Measurements from ENCODE around the gene BCR. TPM values are rescaled to one million over a fixed set of nuclear protein-coding genes. Genes with fewer than 3 reads are reported as not detected.

Gene BCR
- total RNA-seq, 1 donor from 2014 or later, result 78.3 TPM

- intact Hi-C loops (cut with DNase I), result no loop called here
- ATAC-seq (no peak), DNase-seq (no peak)
- Histone ChIP-seq H3K4me3 (no peak overlapping the region), H3K36me3 (no peaks in the 10 kb centered on the region), H3K27ac (peak overlapping the region; percentile 24), H3K9me3 (no peaks in the 10 kb centered on the region), H3K4me1 (peaks cover 6% of the 10 kb centered on the region), H3K27me3 (no peaks in the 10 kb centered on the region)
- no peak for TF ChIP-seq CTCF (IDR thresholded peaks at IDR 0.05)
Observed at GRCh38 chr22:23137468-23137867, 42.8 kb upstream of the BCR start.

GRCh38 chr22:23137905-23138561 lies 42.3 kb upstream of the BCR start:
- DNase-seq (no peak), ATAC-seq (peak; percentile 10)
- no peak for TF ChIP-seq CTCF (IDR thresholded peaks at IDR 0.05)
- Histone ChIP-seq H3K27ac (peak overlapping the region; percentile 56), H3K4me3 (no peak overlapping the region), H3K4me1 (peaks cover 9% of the 10 kb centered on the region), H3K36me3 (no peaks in the 10 kb centered on the region), H3K9me3 (no peaks in the 10 kb centered on the region), H3K27me3 (no peaks in the 10 kb centered on the region)
- intact Hi-C loops (cut with DNase I), result no loop called here

GRCh38 chr22:23138584-23139435 lies 41.5 kb upstream of the BCR start:
- ATAC-seq (no peak), DNase-seq (no peak)
- Histone ChIP-seq H3K36me3 (no peaks in the 10 kb centered on the region), H3K4me3 (no peak overlapping the region), H3K4me1 (peaks cover 9% of the 10 kb centered on the region), H3K27me3 (no peaks in the 10 kb centered on the region), H3K27ac (peak overlapping the region; percentile 56), H3K9me3 (no peaks in the 10 kb centered on the region)
- intact Hi-C loops (cut with DNase I), result no loop called here
- no peak for TF ChIP-seq CTCF (IDR thresholded peaks at IDR 0.05)

GRCh38 chr22:23140385-23140784 lies 39.9 kb upstream of the BCR start:
- DNase-seq, result no peak
- H3K36me3 ChIP-seq, result no peaks in the 10 kb centered on the region
- H3K9me3 ChIP-seq, result no peaks in the 10 kb centered on the region
- H3K4me3 ChIP-seq, result no peak overlapping the region
- no peak for TF ChIP-seq CTCF (IDR thresholded peaks at IDR 0.05)
- no peak overlapping the region for H3K27ac ChIP-seq
- intact Hi-C loops (cut with DNase I), result no loop called here
- ATAC-seq, result no peak
- H3K27me3 ChIP-seq, result no peaks in the 10 kb centered on the region
- H3K4me1 ChIP-seq, result peaks cover 17% of the 10 kb centered on the region

- DNase-seq (no peak), ATAC-seq (no peak)
- H3K4me3 ChIP-seq, result peak overlapping the region; percentile 37
- peaks cover 27% of the 10 kb centered on the region for H3K4me1 ChIP-seq
- H3K27me3 ChIP-seq, result no peaks in the 10 kb centered on the region
- H3K36me3 ChIP-seq, result no peaks in the 10 kb centered on the region
- no peaks in the 10 kb centered on the region for H3K9me3 ChIP-seq
- TF ChIP-seq CTCF (IDR thresholded peaks at IDR 0.05), result no peak
- intact Hi-C loops (cut with DNase I), result no loop called here
- H3K27ac ChIP-seq, result peak overlapping the region; percentile 80
Observed at GRCh38 chr22:23142546-23143105, 37.7 kb upstream of the BCR start.

Data from upper lobe of right lung (tissue), 1 donor.